CD8-positive, alpha-beta memory T cell (primary cell): ENCODE measurements around the gene BABAM1. TPM values are rescaled to one million over a fixed set of nuclear protein-coding genes. Genes with fewer than 3 reads are reported as not detected.

Experiments used
- CTCF ChIA-PET: fragments of 350-600 bp; sonication (Branson Sonifier 250); formaldehyde crosslinking; loops from one replicate; lab custom pipeline; 2021; ENCODE audit warnings: antibody characterized with exemption; lab: Charles Lee
- POLR2A ChIA-PET: fragments of 350-600 bp; sonication (Branson Sonifier 250); formaldehyde crosslinking; loops from one replicate; lab custom pipeline; 2021; ENCODE audit warnings: antibody characterized with exemption; lab: Charles Lee
- DNase-seq, 5 donors: peaks; one replicate each; pipeline versions ENCODE4 v3.0.0 to v3.0.0-alpha.2; 2020 to 2022; ENCODE audit warnings: mixed read lengths in 1 of 5
- H3K27ac ChIP-seq: one replicate; pipeline ENCODE4 v1.7.0; 2013; ENCODE audit warnings: low read depth, mild to moderate bottlenecking, low read length, moderate library complexity
- H3K27me3 ChIP-seq: 2 replicates; pipeline ENCODE4 v1.7.0; 2013; ENCODE audit warnings: low read length, mild to moderate bottlenecking; ENCODE audit not compliant: insufficient read depth, poor library complexity, severe bottlenecking
- H3K36me3 ChIP-seq: 2 replicates; pipeline ENCODE4 v1.7.0; 2013; ENCODE audit warnings: mild to moderate bottlenecking, low read length, moderate library complexity; ENCODE audit not compliant: insufficient read depth
- H3K4me1 ChIP-seq: 2 replicates; pipeline ENCODE4 v1.7.0; 2013; ENCODE audit warnings: mild to moderate bottlenecking, low read length, moderate library complexity; ENCODE audit not compliant: insufficient read depth
- H3K4me3 ChIP-seq: 2 replicates; pipeline ENCODE4 v1.7.0; 2013; ENCODE audit warnings: mild to moderate bottlenecking, low read length
- H3K9me3 ChIP-seq: 2 replicates; pipeline ENCODE4 v1.7.0; 2013; ENCODE audit warnings: mild to moderate bottlenecking, low read length
- H3K27ac Mint-ChIP-seq, 8 donors: one replicate each; pipeline ENCODE4 v1.8.0; 2020 to 2021; ENCODE audit warnings: mixed read lengths in 8 of 8, mild to moderate bottlenecking in 6 of 8, inconsistent platforms in 3 of 8, moderate library complexity in 3 of 8
- H3K27me3 Mint-ChIP-seq, 2 donors: one replicate each; pipeline ENCODE4 v1.8.0; 2020 to 2021; ENCODE audit warnings: mixed read lengths in 2 of 2, mild to moderate bottlenecking in 1 of 2, moderate library complexity in 1 of 2
- H3K36me3 Mint-ChIP-seq, 3 donors: one replicate each; pipeline ENCODE4 v1.8.0; 2020 to 2021; ENCODE audit warnings: mixed read lengths in 3 of 3, inconsistent platforms in 1 of 3, mild to moderate bottlenecking in 1 of 3
- H3K4me1 Mint-ChIP-seq, 3 donors: one replicate each; pipeline ENCODE4 v1.8.0; 2020 to 2021; ENCODE audit warnings: mixed read lengths in 3 of 3, inconsistent platforms in 1 of 3, mild to moderate bottlenecking in 1 of 3
- H3K4me3 Mint-ChIP-seq, 7 donors: one replicate each; pipeline ENCODE4 v1.8.0; 2020 to 2021; ENCODE audit warnings: mixed read lengths in 7 of 7, mild to moderate bottlenecking in 6 of 7, moderate library complexity in 4 of 7, inconsistent platforms in 2 of 7
- H3K9me3 Mint-ChIP-seq, 5 donors: one replicate each; pipeline ENCODE4 v1.8.0; 2020 to 2022; ENCODE audit warnings: mixed read lengths in 5 of 5, mild to moderate bottlenecking in 3 of 5, moderate library complexity in 2 of 5, inconsistent platforms in 1 of 5
- polyA plus RNA-seq: library from polyadenylated mRNA; unstranded; fragments of 300-500 nt; fragmentation: Illumina TruSeq; gene quantifications from one replicate; pipeline ENCODE4 v1.2.3, GENCODE V29; 2021
- total RNA-seq, 2 experiments: library from RNA; stranded (reverse); gene quantifications; one replicate each; pipeline ENCODE4 v1.2.3, GENCODE V29; 2021

Gene BABAM1
- total RNA-seq: 100 to 1,000 TPM; 124 to 132 TPM
- 114 TPM for polyA plus RNA-seq

DNA sequence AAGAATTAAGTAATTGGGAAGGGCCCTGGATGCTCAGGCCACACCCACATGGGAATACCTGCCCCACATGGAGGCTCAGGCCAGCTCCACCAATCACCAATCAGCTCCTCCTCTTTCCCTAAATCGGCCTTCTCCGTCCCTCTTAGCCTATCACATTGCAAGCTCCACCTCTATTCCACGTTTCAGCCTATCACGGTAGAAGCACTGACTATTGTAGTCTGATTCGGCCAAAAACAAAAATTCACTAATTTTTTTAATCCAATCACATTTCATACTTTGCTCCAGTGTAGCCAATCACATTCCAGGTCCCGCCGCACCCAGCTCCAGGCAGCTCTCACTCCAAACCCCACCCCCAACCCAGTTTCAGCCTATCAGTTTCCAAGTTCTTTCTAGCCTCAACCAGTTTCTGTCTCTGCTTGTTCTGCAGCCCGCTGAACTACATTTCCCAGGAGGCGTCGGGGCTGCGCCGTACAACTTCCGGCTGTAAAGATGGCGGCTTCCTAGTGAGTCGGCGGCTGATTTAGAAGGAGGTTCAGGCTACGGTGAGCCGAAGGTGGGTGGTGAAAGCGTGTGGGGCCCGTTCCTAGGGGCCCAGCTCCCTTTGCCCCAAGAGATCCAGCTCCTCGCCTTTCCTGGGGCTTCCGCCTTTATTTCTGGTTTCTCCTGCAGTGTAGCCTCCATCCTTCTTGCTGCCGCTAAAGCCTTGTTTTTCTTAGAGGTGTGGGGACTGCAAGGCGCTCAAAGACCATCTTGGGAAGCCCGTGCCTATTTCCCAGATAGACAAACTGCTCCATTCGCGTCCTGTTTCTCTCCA, at the start of gene BABAM1:
Gene BABAM1, plus strand, starts transcription at position 469 of the 814 bp plus-strand sequence. CDS start 1,364 bp downstream, outside the sequence.
- H3K4me3 ChIP-seq: peak within 1 kb of the TSS; percentile 96
- ChIA-PET CTCF (interaction anchor here (0.8 to 11.2 kb wide), 10 partner anchors 16 to 200 kb away, joined by 3 to 93 read pairs (median 4); partner anchors contain the start of genes ABHD8 and ANKLE1), POLR2A (interaction anchor here (0.5 to 2.2 kb wide), 11 partner anchors 14 to 193 kb away, joined by 3 to 7 read pairs (median 4); partner anchors contain the start of genes DDA1, OCEL1 and USE1)
- Mint-ChIP-seq H3K9me3 (no peaks in the 10 kb centered on the region), H3K4me3 (peak within 1 kb of the TSS; percentile 77 to 90 (median 83)), H3K27ac (peak within 1 kb of the TSS; percentile 73 to 92 (median 76)), H3K27me3 (no peaks in the 10 kb centered on the region), H3K36me3 (peaks cover 0 to 29% (median 5%) of the 10 kb centered on the region in 3 donors), H3K4me1 (peaks cover 18 to 25% (median 18%) of the 10 kb centered on the region in 3 donors)
- no peaks in the 10 kb centered on the region for H3K9me3 ChIP-seq
- DNase-seq: peak; percentile 87 to 98 (median 96)
- peaks cover 21% of the 10 kb centered on the region for H3K4me1 ChIP-seq
- H3K36me3 ChIP-seq: peaks cover 8% of the 10 kb centered on the region
- peak within 1 kb of the TSS; percentile 85 for H3K27ac ChIP-seq
- H3K27me3 ChIP-seq: no peaks in the 10 kb centered on the region

GRCh38 chr19:17219286-17219685, 48.0 kb upstream of the BABAM1 start:
- ChIA-PET POLR2A (no interaction called here), CTCF (no interaction called here)
- Histone ChIP-seq H3K36me3 (no peaks in the 10 kb centered on the region), H3K27me3 (no peaks in the 10 kb centered on the region), H3K4me3 (no peak overlapping the region), H3K27ac (no peak overlapping the region), H3K9me3 (no peaks in the 10 kb centered on the region), H3K4me1 (peaks cover 17% of the 10 kb centered on the region)
- H3K4me1 Mint-ChIP-seq: peaks cover 12 to 21% (median 16%) of the 10 kb centered on the region in 3 donors
- H3K27me3 Mint-ChIP-seq: no peaks in the 10 kb centered on the region
- no peak for DNase-seq
- H3K9me3 Mint-ChIP-seq: no peaks in the 10 kb centered on the region
- H3K4me3 Mint-ChIP-seq: peak overlapping the region in 2 of 7 donors; percentile 54 to 60
- peaks cover 7 to 33% (median 7%) of the 10 kb centered on the region in 3 donors for H3K36me3 Mint-ChIP-seq
- no peak overlapping the region for H3K27ac Mint-ChIP-seq

DNA sequence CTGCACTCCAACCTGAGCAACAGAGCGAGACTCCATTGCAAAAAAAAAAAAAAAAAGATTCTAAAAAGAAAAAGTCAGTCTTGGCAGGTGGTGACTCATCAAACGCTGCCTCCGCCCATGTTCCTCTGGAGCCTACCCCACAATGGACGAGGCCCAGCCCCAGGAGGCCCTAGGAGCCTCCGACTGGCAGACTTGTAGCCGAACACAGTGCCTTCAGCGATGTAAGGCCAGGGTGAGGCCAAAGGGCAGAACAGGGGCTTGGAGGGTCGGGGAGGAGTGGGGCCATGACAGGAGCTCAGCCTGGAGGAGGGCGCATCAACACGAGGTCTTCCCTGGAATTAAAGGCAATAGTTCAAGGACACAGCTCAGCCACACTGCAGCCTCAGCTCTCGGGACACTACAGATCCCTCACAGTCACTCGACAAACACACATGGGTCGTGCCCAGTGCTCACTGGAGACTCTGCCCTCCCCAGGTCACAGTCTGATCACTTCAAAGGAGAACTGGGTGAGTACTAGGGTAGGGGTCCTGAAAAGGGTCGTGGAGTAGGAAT, 47.0 kb upstream of the BABAM1 start:
- no peak for DNase-seq
- Histone ChIP-seq H3K9me3 (no peaks in the 10 kb centered on the region), H3K36me3 (no peaks in the 10 kb centered on the region), H3K27ac (peak overlapping the region; percentile 57), H3K27me3 (no peaks in the 10 kb centered on the region), H3K4me1 (peaks cover 10% of the 10 kb centered on the region), H3K4me3 (no peak overlapping the region)
- no peaks in the 10 kb centered on the region for H3K27me3 Mint-ChIP-seq
- no peak overlapping the region for H3K4me3 Mint-ChIP-seq
- ChIA-PET CTCF (interaction anchor here (1.2 to 1.7 kb wide), 2 partner anchors 16 to 36 kb away, joined by 4 to 5 read pairs; no protein-coding TSS in a partner anchor), POLR2A (interaction anchor here (1.1 kb wide), 1 partner anchor 11 kb away, joined by 3 read pairs; no protein-coding TSS in a partner anchor)
- no peaks in the 10 kb centered on the region for H3K9me3 Mint-ChIP-seq
- peaks cover 7 to 30% (median 7%) of the 10 kb centered on the region in 3 donors for H3K36me3 Mint-ChIP-seq
- peaks cover 4 to 11% (median 7%) of the 10 kb centered on the region in 3 donors for H3K4me1 Mint-ChIP-seq
- no peak overlapping the region for H3K27ac Mint-ChIP-seq

GRCh38 chr19:17225053-17225452, 42.2 kb upstream of the BABAM1 start:
- CTCF ChIA-PET: interaction anchor here (0.8 to 3.8 kb wide), 5 partner anchors 10 to 151 kb away, joined by 3 to 18 read pairs (median 4); partner anchors contain the start of gene USE1
- H3K27ac Mint-ChIP-seq: peak overlapping the region in 1 of 8 donors; percentile 68
- no peaks in the 10 kb centered on the region for H3K27me3 Mint-ChIP-seq
- H3K9me3 Mint-ChIP-seq: no peaks in the 10 kb centered on the region
- Histone ChIP-seq H3K27me3 (no peaks in the 10 kb centered on the region), H3K4me3 (no peak overlapping the region), H3K9me3 (no peaks in the 10 kb centered on the region), H3K4me1 (peaks cover 4% of the 10 kb centered on the region), H3K27ac (no peak overlapping the region), H3K36me3 (no peaks in the 10 kb centered on the region)
- POLR2A ChIA-PET: interaction anchor here (3.1 to 3.2 kb wide), 2 partner anchors 10 kb away, joined by 18 to 39 read pairs; partner anchors contain the start of gene USE1
- DNase-seq: no peak
- H3K36me3 Mint-ChIP-seq: peaks cover 0 to 13% (median 0%) of the 10 kb centered on the region in 3 donors
- H3K4me1 Mint-ChIP-seq: peaks cover 5 to 21% (median 6%) of the 10 kb centered on the region in 3 donors
- peak overlapping the region in 6 of 7 donors; percentile 50 to 95 (median 89) for H3K4me3 Mint-ChIP-seq

- Mint-ChIP-seq H3K4me1 (peaks cover 5 to 21% (median 6%) of the 10 kb centered on the region in 3 donors), H3K27ac (peak within 1 kb of the TSS; percentile 68 to 98 (median 97)), H3K36me3 (peaks cover 0 to 11% (median 0%) of the 10 kb centered on the region in 3 donors), H3K27me3 (no peaks in the 10 kb centered on the region), H3K9me3 (no peaks in the 10 kb centered on the region), H3K4me3 (peak within 1 kb of the TSS; percentile 88 to 95 (median 94))
- peak; percentile 94 to 98 (median 96) for DNase-seq
- POLR2A ChIA-PET: interaction anchor here (0.6 to 3.2 kb wide), 14 partner anchors 9 to 283 kb away, joined by 3 to 39 read pairs (median 5); partner anchors contain the start of genes BABAM1, DDA1, MVB12A and MYO9B
- no peaks in the 10 kb centered on the region for H3K36me3 ChIP-seq
- H3K27ac ChIP-seq: peak within 1 kb of the TSS; percentile 92
- H3K27me3 ChIP-seq: no peaks in the 10 kb centered on the region
- H3K4me3 ChIP-seq: peak within 1 kb of the TSS; percentile 96
- CTCF ChIA-PET: interaction anchor here (0.8 to 3.8 kb wide), 6 partner anchors 9 to 159 kb away, joined by 3 to 18 read pairs (median 6); partner anchors contain the start of gene USE1
- no peaks in the 10 kb centered on the region for H3K9me3 ChIP-seq
- peaks cover 4% of the 10 kb centered on the region for H3K4me1 ChIP-seq
Observed at GRCh38 chr19:17226002-17226933, 41.0 kb upstream of the BABAM1 start, which contains the start of gene OCEL1. Gene OCEL1, plus strand, starts transcription at chr19:17226226. Its CDS starts 22 bp downstream, at chr19:17226248.

DNA sequence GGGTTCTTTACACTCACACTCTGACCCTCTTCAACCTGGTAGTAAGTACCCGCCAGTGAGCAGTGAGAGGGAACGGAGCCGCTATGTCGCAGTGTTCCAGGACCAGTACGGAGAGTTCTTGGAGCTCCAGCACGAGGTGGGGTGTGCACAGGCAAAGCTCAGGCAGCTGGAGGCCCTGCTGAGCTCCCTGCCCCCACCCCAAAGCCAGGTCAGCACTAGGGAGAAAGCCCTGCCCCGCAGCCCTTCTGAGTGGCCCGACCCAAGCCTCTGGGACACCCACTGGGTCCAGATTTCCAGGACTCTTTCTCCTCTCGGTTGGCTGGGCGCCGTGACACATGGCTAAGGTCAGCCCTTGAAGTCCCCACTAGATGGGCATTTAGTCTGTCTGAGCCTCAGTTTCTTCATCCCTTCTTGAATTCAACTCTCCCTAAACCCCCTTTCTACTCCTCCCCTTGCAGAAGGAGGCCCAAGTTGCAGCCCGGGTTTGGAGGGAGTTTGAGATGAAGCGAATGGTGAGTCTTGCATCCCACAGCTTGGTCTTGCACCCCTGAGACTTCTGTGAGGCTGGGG, 39.4 kb upstream of the BABAM1 start:
- no peak for DNase-seq
- H3K27me3 ChIP-seq: no peaks in the 10 kb centered on the region
- POLR2A ChIA-PET: interaction anchor here (3.1 to 3.2 kb wide), 2 partner anchors 7 to 13 kb away, joined by 18 to 39 read pairs; partner anchors contain the start of gene USE1
- H3K36me3 ChIP-seq: no peaks in the 10 kb centered on the region
- peak overlapping the region in 4 of 7 donors; percentile 29 to 95 (median 77) for H3K4me3 Mint-ChIP-seq
- H3K4me3 ChIP-seq: no peak overlapping the region
- no peaks in the 10 kb centered on the region for H3K9me3 ChIP-seq
- H3K27ac ChIP-seq: peak overlapping the region; percentile 1
- CTCF ChIA-PET: interaction anchor here (1.5 to 3.8 kb wide), 2 partner anchors 11 to 13 kb away, joined by 4 to 18 read pairs; partner anchors contain the start of gene USE1
- peaks cover 4% of the 10 kb centered on the region for H3K4me1 ChIP-seq
- peaks cover 0 to 3% of the 10 kb centered on the region in 2 donors for H3K27me3 Mint-ChIP-seq
- no peaks in the 10 kb centered on the region for H3K9me3 Mint-ChIP-seq
- H3K27ac Mint-ChIP-seq: no peak overlapping the region
- peaks cover 0 to 11% (median 0%) of the 10 kb centered on the region in 3 donors for H3K36me3 Mint-ChIP-seq
- peaks cover 5 to 21% (median 6%) of the 10 kb centered on the region in 3 donors for H3K4me1 Mint-ChIP-seq
